AG09309 (cell line): ENCODE measurements around the gene SLC25A24.

Experiments used
- DNase-seq: peaks from one replicate; pipeline ENCODE4 v3.0.0-alpha.2; 2010; ENCODE audit warnings: low read depth
- H3K4me3 ChIP-seq: 2 replicates; pipeline ENCODE4 v1.5.1; 2011; ENCODE audit warnings: mild to moderate bottlenecking, low read depth, low read length, moderate library complexity; ENCODE audit not compliant: control insufficient read depth
- CTCF ChIP-seq: IDR thresholded peaks from 2 replicates; pipeline ENCODE4 v1.5.1; 2011; ENCODE audit warnings: mild to moderate bottlenecking, low read depth, low read length, inconsistent platforms; ENCODE audit not compliant: insufficient read depth, control insufficient read depth; ENCODE audit errors: missing control alignments

SLC25A24 gene

GRCh38 chr1:108199201-108199691, 897 bp downstream of the SLC25A24 start:
- H3K4me3 ChIP-seq: peak overlapping the region; percentile 96
- no peak for DNase-seq
- TF ChIP-seq CTCF: no peak

GRCh38 chr1:108194051-108194450, 6.1 kb downstream of the SLC25A24 start:
- DNase-seq: no peak
- no peak for TF ChIP-seq CTCF
- no peak overlapping the region for H3K4me3 ChIP-seq

- no peak for TF ChIP-seq CTCF
- DNase-seq: no peak
Observed at GRCh38 chr1:108193333-108193732, 6.8 kb downstream of the SLC25A24 start.

DNA sequence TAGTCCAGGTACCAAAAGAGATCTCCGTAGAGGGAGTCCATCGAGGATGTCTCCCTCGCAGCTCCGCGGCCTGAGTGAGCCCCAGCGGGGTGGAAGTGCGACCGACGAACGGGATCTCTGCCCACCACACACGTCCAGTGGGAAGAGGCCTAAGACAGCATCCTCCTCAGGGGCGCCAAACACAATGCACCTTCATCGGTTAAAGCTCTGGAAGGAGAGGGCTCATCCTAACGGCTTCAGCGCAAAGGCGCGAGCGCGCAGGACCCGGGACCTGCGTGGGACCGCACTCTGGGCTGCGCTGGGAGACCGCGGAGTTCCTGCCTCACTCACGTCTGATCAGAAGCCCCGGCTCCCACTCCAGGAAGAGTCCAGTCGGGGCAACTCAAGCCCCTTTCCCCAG, 7.6 kb downstream of the SLC25A24 start:
- H3K4me3 ChIP-seq: no peak overlapping the region
- no peak for TF ChIP-seq CTCF
- no peak for DNase-seq

More at GRCh38 chr1:108193333-108193732, 6.8 kb downstream of the SLC25A24 start:
- H3K4me3 ChIP-seq: no peak overlapping the region

DNA sequence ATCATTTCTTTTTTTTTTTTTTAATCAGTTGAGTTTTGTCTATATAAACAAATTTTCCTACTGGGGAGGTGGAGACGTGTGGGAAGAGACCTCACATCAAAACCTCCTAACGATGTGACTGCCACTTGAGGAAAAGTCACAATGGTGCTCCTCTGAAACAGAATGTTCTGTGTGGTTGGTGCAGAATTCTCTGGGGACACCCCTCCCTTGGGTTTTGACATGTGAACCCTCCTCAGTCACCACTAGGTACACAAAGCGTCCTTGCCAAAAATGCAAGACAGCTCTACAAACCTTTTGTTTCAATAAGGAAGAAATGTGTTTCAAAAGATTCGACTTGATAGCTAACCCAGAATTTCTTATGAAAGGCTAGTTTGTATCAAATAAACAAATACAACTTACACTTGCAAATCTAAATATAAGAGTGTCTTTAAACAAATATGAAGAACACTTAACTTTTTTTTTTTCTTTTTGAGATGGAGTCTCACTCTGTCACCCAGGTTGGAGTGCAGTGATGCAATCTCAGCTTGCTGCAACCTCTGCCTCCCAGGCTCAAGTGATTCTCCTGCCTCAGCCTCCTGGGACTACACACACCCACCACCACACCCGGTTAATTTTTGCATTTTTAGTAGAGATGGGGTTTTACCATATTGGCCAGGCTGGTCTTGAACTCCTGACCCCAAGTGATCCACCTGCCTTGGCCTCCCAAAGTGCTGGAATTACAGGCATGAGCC, 9.3 kb downstream of the SLC25A24 start:
- no peak for TF ChIP-seq CTCF
- H3K4me3 ChIP-seq: no peak overlapping the region
- DNase-seq: no peak

DNA sequence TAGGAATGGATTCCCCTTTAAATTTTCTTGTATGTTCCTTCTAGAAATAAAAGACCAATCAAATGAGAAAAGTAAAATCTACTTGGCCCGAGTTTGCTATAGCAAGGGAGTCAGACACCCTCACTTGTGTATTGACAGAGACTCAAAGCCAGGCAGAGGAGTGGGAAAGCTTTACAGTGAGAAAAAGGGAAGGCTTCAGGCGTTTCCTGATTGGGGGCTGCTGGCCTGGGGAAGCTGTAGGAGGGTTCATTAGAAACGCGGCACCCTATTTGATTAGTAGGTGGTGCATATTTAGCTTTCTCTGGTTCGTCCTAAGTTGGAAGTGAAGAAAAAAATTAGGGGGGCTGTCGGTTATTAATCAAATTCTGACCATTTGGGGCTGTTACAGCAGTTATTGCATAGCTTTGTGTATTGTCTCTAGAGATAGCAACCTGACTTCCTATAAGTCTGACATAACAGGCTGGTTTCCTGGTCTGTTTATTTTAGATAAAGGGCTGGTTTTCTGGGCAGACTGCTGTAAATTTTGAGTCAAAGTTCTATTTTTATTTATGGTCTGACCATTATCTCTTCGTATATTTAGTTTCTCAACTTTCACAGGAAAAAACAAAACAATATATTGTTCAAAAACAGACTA, 10.0 kb downstream of the SLC25A24 start:
- no peak for TF ChIP-seq CTCF
- no peak overlapping the region for H3K4me3 ChIP-seq
- no peak for DNase-seq
